NCI-H748 (cell line): Measurements from ENCODE around the gene PTPN18.
A peak's percentile ranks its signal among the peaks of the same experiment; 100 is the strongest.

Source experiments
- DNase-seq: peaks from one replicate; lab custom pipeline; 2025; ENCODE audit not compliant: unreplicated experiment; lab: John Stamatoyannopoulos, UW

The PTPN18 gene

GRCh38 chr2:130363479-130363878 is 7.6 kb downstream of the PTPN18 start:
- DNase-seq = no peak

GRCh38 chr2:130365075-130365474 is 9.2 kb downstream of the PTPN18 start:
- no peak for DNase-seq

- no peak for DNase-seq
Measured at GRCh38 chr2:130365963-130366362, 10.1 kb downstream of the PTPN18 start.

GRCh38 chr2:130366720-130367119 is 10.9 kb downstream of the PTPN18 start:
- DNase-seq = no peak

GRCh38 chr2:130368786-130369185 is 12.9 kb downstream of the PTPN18 start:
- DNase-seq = no peak

- DNase-seq = no peak
Measured at GRCh38 chr2:130369311-130369964, 13.6 kb downstream of the PTPN18 start.

- DNase-seq = no peak
Measured at GRCh38 chr2:130369965-130370341, 14.1 kb downstream of the PTPN18 start.

- no peak for DNase-seq
Measured at GRCh38 chr2:130370490-130370889, 14.6 kb downstream of the PTPN18 start.

- peak; percentile 50 for DNase-seq
Measured at GRCh38 chr2:130371723-130372054, 15.8 kb downstream of the PTPN18 start.

GRCh38 chr2:130372055-130372832 is 16.4 kb downstream of the PTPN18 start:
- DNase-seq = peak; percentile 88

GRCh38 chr2:130372833-130373807 is 17.3 kb downstream of the PTPN18 start:
- DNase-seq = no peak

- no peak for DNase-seq
Measured at GRCh38 chr2:130373808-130374365, 18.0 kb downstream of the PTPN18 start.

GRCh38 chr2:130374587-130375290 is 18.9 kb downstream of the PTPN18 start:
- no peak for DNase-seq

GRCh38 chr2:130375291-130376266 is 19.7 kb downstream of the PTPN18 start:
- DNase-seq = no peak

- DNase-seq = no peak
Measured at GRCh38 chr2:130376433-130377293, 20.8 kb downstream of the PTPN18 start.

- no peak for DNase-seq
Measured at GRCh38 chr2:130377491-130377890, 21.6 kb downstream of the PTPN18 start.

GRCh38 chr2:130378206-130378897 is 22.5 kb downstream of the PTPN18 start:
- DNase-seq = no peak

GRCh38 chr2:130378898-130379214 is 23.0 kb downstream of the PTPN18 start:
- DNase-seq = no peak
